ENCODE results near the gene C21orf58. TPM values are rescaled to one million over a fixed set of nuclear protein-coding genes. Genes with fewer than 3 reads are reported as not detected.

C21orf58 gene
- total and polyA plus RNA-seq, 4 experiments from 2014 or later = 0.35 to 9.4 (median 4.7) TPM

DNA sequence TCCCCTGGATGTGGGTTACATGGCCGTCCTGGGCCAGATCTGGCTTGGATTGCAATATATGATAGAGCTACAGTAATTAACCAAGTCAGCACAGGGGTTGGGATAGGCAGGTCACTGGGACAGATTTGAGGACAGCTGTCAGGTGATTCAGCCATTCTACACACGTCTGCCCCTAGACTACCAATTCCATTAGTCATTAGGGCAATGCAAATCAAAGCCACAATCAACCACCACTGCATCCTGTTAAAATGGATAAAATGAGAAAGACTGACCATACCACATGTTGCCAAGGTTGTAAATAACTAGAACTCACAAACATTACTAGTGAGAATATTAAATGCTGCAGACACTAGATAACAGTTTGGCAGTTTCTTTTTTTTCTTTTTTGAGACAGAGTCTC lies 16.0 kb downstream of the C21orf58 start:
- no peak overlapping the region for H3K4me3 Mint-ChIP-seq
- POLR2A ChIA-PET (ENCODE audit: partially characterized antibody) = no interaction called here
- H3K27me3 ChIP-seq (ENCODE audit: insufficient read depth, low read length) = no peaks in the 10 kb centered on the region
- H3K9me3 Mint-ChIP-seq = no peaks in the 10 kb centered on the region
- CTCF ChIA-PET (ENCODE audit: partially characterized antibody) = no interaction called here
- H3K9me3 ChIP-seq (ENCODE audit: control insufficient read depth in 1 of 2, low read length in 2 of 2) = no peaks in the 10 kb centered on the region
- no peak overlapping the region for H3K4me3 ChIP-seq (ENCODE audit: low read length in 2 of 2)
- peaks cover 2 to 10% of the 10 kb centered on the region in 2 donors for H3K36me3 Mint-ChIP-seq
- H3K27ac ChIP-seq (ENCODE audit: low read depth, low read length) = no peak overlapping the region
- H3K36me3 ChIP-seq (ENCODE audit: insufficient read depth, low read length) = no peaks in the 10 kb centered on the region
- peak overlapping the region in 1 of 7 donors; percentile 42 for H3K27ac Mint-ChIP-seq
- no peaks in the 10 kb centered on the region for H3K27me3 Mint-ChIP-seq
- no peak for DNase-seq
- H3K4me1 Mint-ChIP-seq = peaks cover 0 to 3% (median 0%) of the 10 kb centered on the region in 4 donors
- intact Hi-C loops (cut with micrococcal nuclease) = no loop called here
- no peaks in the 10 kb centered on the region for H3K4me1 ChIP-seq (ENCODE audit: insufficient read depth, low read length)

DNA sequence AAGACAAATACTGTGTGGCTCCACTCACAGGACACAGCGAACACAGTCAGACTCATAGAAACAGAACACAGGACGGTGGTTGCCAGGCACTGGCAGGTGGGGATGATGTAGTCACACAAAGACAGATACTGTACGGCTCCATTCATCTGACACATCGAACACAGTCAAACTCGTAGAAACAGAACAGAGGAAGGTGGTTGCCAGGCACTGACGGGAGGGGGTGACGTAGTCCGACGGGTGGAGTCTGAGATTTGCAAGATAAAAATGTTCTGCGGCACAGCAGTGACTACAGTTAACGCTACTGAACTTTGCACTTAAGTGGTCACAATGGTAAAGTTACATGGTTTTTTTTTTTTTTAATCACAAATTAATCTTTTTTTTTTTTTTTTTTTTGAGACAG lies 18.7 kb downstream of the C21orf58 start:
- Mint-ChIP-seq H3K4me3 (no peak overlapping the region), H3K27me3 (no peaks in the 10 kb centered on the region), H3K36me3 (peaks cover 2 to 10% of the 10 kb centered on the region in 2 donors), H3K4me1 (peaks cover 0 to 3% (median 0%) of the 10 kb centered on the region in 4 donors), H3K9me3 (no peaks in the 10 kb centered on the region), H3K27ac (peak overlapping the region in 1 of 7 donors; percentile 70)
- Histone ChIP-seq H3K9me3 (ENCODE audit: control insufficient read depth in 1 of 2, low read length in 2 of 2) (no peaks in the 10 kb centered on the region), H3K4me3 (ENCODE audit: low read length in 2 of 2) (no peak overlapping the region), H3K36me3 (ENCODE audit: insufficient read depth, low read length) (no peaks in the 10 kb centered on the region), H3K4me1 (ENCODE audit: insufficient read depth, low read length) (no peaks in the 10 kb centered on the region), H3K27me3 (ENCODE audit: insufficient read depth, low read length) (no peaks in the 10 kb centered on the region), H3K27ac (ENCODE audit: low read depth, low read length) (no peak overlapping the region)
- ChIA-PET POLR2A (ENCODE audit: partially characterized antibody) (no interaction called here), CTCF (ENCODE audit: partially characterized antibody) (no interaction called here)
- intact Hi-C loops (cut with micrococcal nuclease) = no loop called here
- peak in 3 of 5 donors; percentile 12 to 56 (median 43) for DNase-seq

DNA sequence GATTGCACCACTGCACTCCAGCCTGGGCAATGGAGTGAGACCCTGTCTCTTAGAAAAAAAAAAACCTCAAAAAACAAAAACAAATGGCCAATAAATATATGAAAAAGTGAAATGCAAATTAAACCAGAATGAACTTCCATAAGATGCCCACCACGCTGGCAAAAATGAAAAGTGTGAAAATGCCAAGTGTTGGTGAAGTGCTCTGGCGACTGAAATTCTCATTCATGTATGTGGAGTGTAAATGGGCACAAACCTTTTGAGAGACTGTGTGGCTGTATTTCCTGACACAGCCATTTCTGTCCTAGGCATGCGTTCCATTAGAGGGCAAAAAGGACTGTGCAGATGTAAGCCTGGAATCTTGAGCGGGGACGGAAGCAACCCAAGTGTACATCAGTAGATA lies 19.2 kb downstream of the C21orf58 start:
- no peaks in the 10 kb centered on the region for H3K36me3 ChIP-seq (ENCODE audit: insufficient read depth, low read length)
- H3K9me3 ChIP-seq (ENCODE audit: control insufficient read depth in 1 of 2, low read length in 2 of 2) = no peaks in the 10 kb centered on the region
- Mint-ChIP-seq H3K9me3 (no peaks in the 10 kb centered on the region), H3K27ac (peak overlapping the region in 1 of 7 donors; percentile 40), H3K27me3 (no peaks in the 10 kb centered on the region), H3K4me1 (peaks cover 0 to 3% (median 0%) of the 10 kb centered on the region in 4 donors), H3K36me3 (peaks cover 2 to 10% of the 10 kb centered on the region in 2 donors), H3K4me3 (no peak overlapping the region)
- H3K27me3 ChIP-seq (ENCODE audit: insufficient read depth, low read length) = no peaks in the 10 kb centered on the region
- no peaks in the 10 kb centered on the region for H3K4me1 ChIP-seq (ENCODE audit: insufficient read depth, low read length)
- no peak overlapping the region for H3K4me3 ChIP-seq (ENCODE audit: low read length in 2 of 2)
- POLR2A ChIA-PET (ENCODE audit: partially characterized antibody) = no interaction called here
- H3K27ac ChIP-seq (ENCODE audit: low read depth, low read length) = no peak overlapping the region
- CTCF ChIA-PET (ENCODE audit: partially characterized antibody) = no interaction called here
- intact Hi-C loops (cut with micrococcal nuclease) = no loop called here
- no peak for DNase-seq

DNA sequence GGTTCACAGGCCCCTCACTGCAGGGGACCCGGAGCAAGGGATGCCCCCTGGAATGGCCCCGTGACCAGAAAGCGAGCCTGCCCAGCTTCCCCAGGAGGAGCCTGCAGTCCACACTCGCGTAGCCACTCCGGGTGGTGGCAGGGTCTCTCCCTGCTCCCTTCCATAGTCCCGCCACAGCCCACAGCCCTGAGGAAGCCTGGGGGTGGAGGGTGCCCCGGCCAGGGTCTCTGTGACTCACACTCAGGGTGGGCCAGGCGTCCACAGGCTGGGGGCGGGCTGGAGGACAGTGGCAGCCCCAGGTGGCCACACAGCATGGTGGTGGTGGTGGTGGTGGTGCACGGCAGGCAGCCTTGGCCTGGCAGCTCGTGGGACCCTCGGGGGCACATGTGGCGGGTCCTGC lies 21.9 kb downstream of the C21orf58 start:
- Histone ChIP-seq H3K9me3 (ENCODE audit: control insufficient read depth in 1 of 2, low read length in 2 of 2) (no peaks in the 10 kb centered on the region), H3K27me3 (ENCODE audit: insufficient read depth, low read length) (no peaks in the 10 kb centered on the region), H3K4me3 (ENCODE audit: low read length in 2 of 2) (no peak overlapping the region), H3K36me3 (ENCODE audit: insufficient read depth, low read length) (no peaks in the 10 kb centered on the region), H3K27ac (ENCODE audit: low read depth, low read length) (no peak overlapping the region), H3K4me1 (ENCODE audit: insufficient read depth, low read length) (peaks cover 6% of the 10 kb centered on the region)
- ChIA-PET CTCF (ENCODE audit: partially characterized antibody) (no interaction called here), POLR2A (ENCODE audit: partially characterized antibody) (no interaction called here)
- Mint-ChIP-seq H3K9me3 (no peaks in the 10 kb centered on the region), H3K4me1 (peaks cover 3 to 8% (median 4%) of the 10 kb centered on the region in 4 donors), H3K27ac (no peak overlapping the region), H3K4me3 (no peak overlapping the region), H3K36me3 (peaks cover 0 to 10% of the 10 kb centered on the region in 2 donors), H3K27me3 (no peaks in the 10 kb centered on the region)
- DNase-seq = no peak
- intact Hi-C loops (cut with micrococcal nuclease) = no loop called here

DNA sequence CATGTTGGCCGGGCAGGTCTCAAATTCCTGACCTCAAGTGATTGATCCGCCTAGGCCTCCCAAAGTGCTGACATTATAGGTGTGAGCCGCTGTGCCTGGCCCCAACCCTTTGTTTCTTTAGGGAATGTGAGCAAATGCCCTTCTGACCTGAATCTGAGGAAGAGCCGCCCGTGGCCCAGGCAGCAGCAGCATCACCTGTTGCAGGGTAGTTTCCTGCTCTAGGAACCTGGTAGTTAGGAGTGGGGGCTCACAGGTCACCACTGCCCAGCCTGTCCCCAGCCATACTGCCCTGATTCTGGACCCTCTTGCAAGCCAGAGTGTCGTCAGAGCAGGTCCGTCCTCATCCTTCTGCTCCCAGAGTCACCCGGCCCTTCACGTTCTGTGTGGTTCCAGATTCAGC lies 24.5 kb downstream of the C21orf58 start:
- intact Hi-C loops (cut with micrococcal nuclease) = no loop called here
- Mint-ChIP-seq H3K4me3 (peak overlapping the region in 1 of 8 donors; percentile 49), H3K4me1 (peaks cover 4 to 13% (median 10%) of the 10 kb centered on the region in 4 donors), H3K27me3 (no peaks in the 10 kb centered on the region), H3K36me3 (peaks cover 0 to 3% of the 10 kb centered on the region in 2 donors), H3K9me3 (peaks cover 0 to 3% (median 0%) of the 10 kb centered on the region in 8 donors), H3K27ac (no peak overlapping the region)
- CTCF ChIA-PET (ENCODE audit: partially characterized antibody) = interaction anchor here (0.9 kb wide), 1 partner anchor 15 kb away, joined by 3 read pairs; no protein-coding TSS in a partner anchor
- H3K9me3 ChIP-seq (ENCODE audit: control insufficient read depth in 1 of 2, low read length in 2 of 2) = no peaks in the 10 kb centered on the region
- H3K27me3 ChIP-seq (ENCODE audit: insufficient read depth, low read length) = no peaks in the 10 kb centered on the region
- no peaks in the 10 kb centered on the region for H3K36me3 ChIP-seq (ENCODE audit: insufficient read depth, low read length)
- POLR2A ChIA-PET (ENCODE audit: partially characterized antibody) = no interaction called here
- no peak for DNase-seq
- no peak overlapping the region for H3K4me3 ChIP-seq (ENCODE audit: low read length in 2 of 2)
- H3K4me1 ChIP-seq (ENCODE audit: insufficient read depth, low read length) = peaks cover 6% of the 10 kb centered on the region
- no peak overlapping the region for H3K27ac ChIP-seq (ENCODE audit: low read depth, low read length)

DNA sequence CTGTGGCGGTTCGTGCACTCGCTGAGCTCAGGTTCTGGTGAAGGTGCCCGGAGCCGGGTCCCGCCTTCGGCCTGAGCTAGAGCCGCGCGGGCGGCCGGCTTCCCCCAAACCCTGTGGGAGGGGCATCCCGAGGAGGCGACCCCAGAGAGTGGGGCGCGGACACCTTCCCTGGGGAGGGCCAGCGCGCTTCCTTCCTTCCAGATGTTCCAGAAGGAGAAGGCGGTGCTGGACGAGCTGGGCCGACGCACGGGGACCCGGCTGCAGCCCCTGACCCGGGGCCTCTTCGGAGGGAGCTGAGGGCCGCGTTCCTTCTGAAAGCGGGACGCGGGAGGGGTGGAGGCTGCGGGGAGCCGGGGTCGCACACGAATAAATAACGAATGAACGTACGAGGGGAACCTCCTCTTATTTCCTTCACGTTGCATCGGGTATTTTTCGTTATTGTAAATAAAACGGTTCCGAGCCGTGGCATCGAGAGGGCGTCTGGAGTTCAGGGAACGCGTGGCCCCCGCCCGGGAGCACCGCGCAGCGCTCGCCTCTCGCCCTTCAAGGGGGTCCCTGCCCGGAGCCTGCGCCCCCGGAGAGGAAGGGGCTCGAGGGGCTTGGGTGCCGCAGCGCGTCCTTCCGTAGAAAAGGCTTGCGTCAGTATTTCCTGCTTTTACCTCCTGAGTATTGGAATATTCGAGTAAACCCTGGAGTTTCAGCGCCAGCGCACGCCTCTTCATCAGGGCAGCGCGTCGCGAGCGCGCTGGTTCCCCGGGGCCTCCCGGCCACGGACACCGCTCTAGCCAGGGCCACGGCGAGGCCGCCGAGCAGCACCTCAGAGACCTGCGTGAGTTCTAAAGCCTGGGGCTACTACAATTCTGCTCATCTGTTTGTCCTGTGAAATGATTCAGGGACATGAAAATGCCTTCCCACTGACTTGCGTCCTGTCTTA lies 26.1 kb downstream of the C21orf58 start:
- no peaks in the 10 kb centered on the region for H3K36me3 Mint-ChIP-seq

More for the DNA sequence above, 26.1 kb downstream of the C21orf58 start:
- H3K4me1 ChIP-seq (ENCODE audit: insufficient read depth, low read length) = peaks cover 6% of the 10 kb centered on the region
- H3K27ac ChIP-seq (ENCODE audit: low read depth, low read length) = no peak overlapping the region
- Mint-ChIP-seq H3K9me3 (peaks cover 0 to 3% (median 0%) of the 10 kb centered on the region in 8 donors), H3K27me3 (no peaks in the 10 kb centered on the region), H3K27ac (peak overlapping the region in 4 of 7 donors; percentile 32 to 89 (median 73)), H3K4me1 (peaks cover 4 to 13% (median 10%) of the 10 kb centered on the region in 4 donors), H3K4me3 (peak overlapping the region; percentile 66 to 85 (median 80))
- CTCF ChIA-PET (ENCODE audit: partially characterized antibody) = interaction anchor here (0.9 kb wide), 1 partner anchor 13 kb away, joined by 3 read pairs; no protein-coding TSS in a partner anchor
- no peaks in the 10 kb centered on the region for H3K27me3 ChIP-seq (ENCODE audit: insufficient read depth, low read length)
- no peaks in the 10 kb centered on the region for H3K36me3 ChIP-seq (ENCODE audit: insufficient read depth, low read length)
- DNase-seq = peak in 2 of 5 donors; percentile 10 to 13
- POLR2A ChIA-PET (ENCODE audit: partially characterized antibody) = interaction anchor here (1.8 kb wide), 1 partner anchor 12 kb away, joined by 9 read pairs; the partner anchor contains the start of genes MCM3AP and YBEY
- no peaks in the 10 kb centered on the region for H3K9me3 ChIP-seq (ENCODE audit: control insufficient read depth in 1 of 2, low read length in 2 of 2)
- intact Hi-C loops (cut with micrococcal nuclease) = no loop called here
- H3K4me3 ChIP-seq (ENCODE audit: low read length in 2 of 2) = peak overlapping the region in 1 of 2 donors; percentile 32
